ENCODE measurements around the gene PCDHA7.
"Not testable (repeated sequence)": the region's sequence is repeated elsewhere in the genome, so short reads cannot be mapped to it uniquely, and the experiment has no call there.

The PCDHA7 gene

GRCh38 chr5:140833993-140834392, at the start of gene PCDHA7:
Gene PCDHA7 (plus strand): TSS chr5:140834269. CDS start chr5:140834384, 115 bp downstream.
- DNase-seq: no peak

GRCh38 chr5:140785905-140786686, 48.0 kb upstream of the PCDHA7 start, which contains the start of gene PCDHA1:
Gene PCDHA1 (plus strand): TSS chr5:140786140.
- no peak for DNase-seq

- DNase-seq: not testable (repeated sequence)
Measured at GRCh38 chr5:140787422-140787821, 46.6 kb upstream of the PCDHA7 start.

- not testable (repeated sequence) for DNase-seq
Measured at GRCh38 chr5:140787849-140788504, 46.1 kb upstream of the PCDHA7 start.

- no peak for DNase-seq
Measured at GRCh38 chr5:140791089-140791488, 43.0 kb upstream of the PCDHA7 start.

GRCh38 chr5:140794595-140795258, 39.3 kb upstream of the PCDHA7 start, which contains the start of gene PCDHA2:
Gene PCDHA2 (plus strand): TSS chr5:140794852.
- DNase-seq: no peak

- no peak for DNase-seq
Measured at GRCh38 chr5:140795259-140795641, 38.8 kb upstream of the PCDHA7 start.

GRCh38 chr5:140796072-140796717, 37.9 kb upstream of the PCDHA7 start:
- not testable (repeated sequence) for DNase-seq

GRCh38 chr5:140796718-140797095, 37.4 kb upstream of the PCDHA7 start:
- DNase-seq: no peak

GRCh38 chr5:140800816-140801493, 33.1 kb upstream of the PCDHA7 start, which contains the start of gene PCDHA3:
Gene PCDHA3 (plus strand): TSS chr5:140801057.
- DNase-seq: no peak

GRCh38 chr5:140801494-140801841, 32.6 kb upstream of the PCDHA7 start:
- no peak for DNase-seq

GRCh38 chr5:140802381-140802780, 31.7 kb upstream of the PCDHA7 start:
- DNase-seq: not testable (repeated sequence)

- DNase-seq: no peak
Measured at GRCh38 chr5:140802781-140803271, 31.2 kb upstream of the PCDHA7 start.

- DNase-seq: peak; percentile 41
Measured at GRCh38 chr5:140806834-140807775, 27.0 kb upstream of the PCDHA7 start, which contains the start of gene PCDHA4. Gene PCDHA4 (plus strand): TSS chr5:140807068.

- not testable (repeated sequence) for DNase-seq
Measured at GRCh38 chr5:140808241-140808888, 25.7 kb upstream of the PCDHA7 start.

- no peak for DNase-seq
Measured at GRCh38 chr5:140808889-140809291, 25.2 kb upstream of the PCDHA7 start.

GRCh38 chr5:140821375-140822280, 12.4 kb upstream of the PCDHA7 start, which contains the start of gene PCDHA5:
Gene PCDHA5 (plus strand): TSS chr5:140821613.
- DNase-seq: peak; percentile 51

- DNase-seq: no peak
Measured at GRCh38 chr5:140822281-140822629, 11.8 kb upstream of the PCDHA7 start.

GRCh38 chr5:140822969-140823368, 11.1 kb upstream of the PCDHA7 start:
- DNase-seq: not testable (repeated sequence)

All from stimulated activated CD4-positive, alpha-beta T cell treated with anti-CD3 and anti-CD28 coated beads, Interleukin-15, amount 100 ng/mL, for 24 hours (primary cell).